Kidney tubule cell (primary cell): ENCODE results near the gene SRD5A1.

Source experiments
- DNase-seq: peaks from one replicate; pipeline ENCODE4 v3.0.0-alpha.2; 2018; ENCODE audit warnings: low spot score

Gene SRD5A1

DNA sequence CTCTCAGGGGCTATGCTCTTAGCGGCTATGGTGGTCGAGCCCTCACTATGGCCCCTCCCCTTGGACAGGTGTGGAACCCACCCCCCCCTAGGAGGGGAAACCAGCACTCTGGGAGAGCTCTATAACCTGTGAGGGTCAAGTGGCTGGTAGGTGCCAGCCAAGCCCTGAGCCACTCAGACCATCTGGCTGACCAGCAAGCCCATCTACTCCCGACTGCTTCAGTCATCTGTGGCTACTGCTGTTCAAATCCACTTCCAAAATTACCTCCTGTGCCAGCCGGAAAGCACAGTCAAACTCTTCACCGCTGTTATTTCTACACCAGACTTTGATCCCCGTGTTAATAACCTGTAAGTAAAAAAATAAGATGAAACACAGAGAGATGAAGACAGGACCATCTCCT lies 28.9 kb upstream of the SRD5A1 start:
- DNase-seq = no peak

DNA sequence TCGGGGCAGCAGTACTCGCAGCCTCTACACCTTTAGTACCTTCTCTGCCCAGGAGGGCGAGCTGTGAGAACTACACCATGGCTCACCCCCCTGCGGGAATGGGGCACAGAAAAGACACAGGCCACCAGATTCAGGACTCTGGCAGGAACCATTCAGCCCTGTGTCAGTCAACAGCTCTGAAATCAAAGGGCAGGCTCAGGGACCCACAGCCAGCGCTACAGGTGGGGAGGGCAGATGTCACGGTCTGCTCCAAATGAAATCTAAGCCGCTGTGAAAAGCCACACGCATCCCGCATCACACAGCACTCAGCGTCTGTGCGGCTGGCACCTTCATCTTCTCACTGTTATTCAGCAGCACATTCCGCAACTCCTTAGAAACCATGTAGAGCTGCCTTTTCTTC lies 28.3 kb upstream of the SRD5A1 start:
- no peak for DNase-seq

DNA sequence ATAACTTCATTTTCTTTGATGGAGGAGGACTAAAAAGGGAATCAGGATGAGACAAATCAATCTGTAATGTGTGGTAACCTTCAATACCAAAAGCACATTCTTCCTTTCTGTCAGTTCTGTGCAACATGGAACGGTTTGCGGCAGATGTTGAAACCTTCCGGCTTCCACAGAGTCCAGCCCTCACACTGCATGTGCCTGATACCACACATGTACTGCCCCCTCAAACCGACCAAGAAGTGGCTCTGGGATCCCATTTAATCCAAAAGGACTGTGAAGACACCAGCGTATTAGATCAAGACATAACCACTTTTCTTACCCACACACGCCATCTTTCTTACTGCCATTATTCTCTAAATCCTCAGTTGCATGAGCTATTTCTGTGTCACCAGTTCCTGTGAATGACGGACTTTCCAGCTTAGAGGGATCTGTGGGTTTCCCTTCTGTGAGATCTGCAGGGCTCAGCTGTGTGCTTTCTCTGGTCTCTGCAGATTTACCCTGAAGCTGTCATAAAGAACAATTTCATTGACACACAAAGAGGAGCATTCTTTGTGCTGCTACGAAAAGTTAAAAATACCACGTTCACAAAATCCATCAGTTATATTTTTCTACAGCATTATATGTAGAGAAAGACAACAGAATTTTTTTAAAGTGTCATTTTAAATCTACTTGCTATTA lies 26.2 kb upstream of the SRD5A1 start:
- DNase-seq = no peak

DNA sequence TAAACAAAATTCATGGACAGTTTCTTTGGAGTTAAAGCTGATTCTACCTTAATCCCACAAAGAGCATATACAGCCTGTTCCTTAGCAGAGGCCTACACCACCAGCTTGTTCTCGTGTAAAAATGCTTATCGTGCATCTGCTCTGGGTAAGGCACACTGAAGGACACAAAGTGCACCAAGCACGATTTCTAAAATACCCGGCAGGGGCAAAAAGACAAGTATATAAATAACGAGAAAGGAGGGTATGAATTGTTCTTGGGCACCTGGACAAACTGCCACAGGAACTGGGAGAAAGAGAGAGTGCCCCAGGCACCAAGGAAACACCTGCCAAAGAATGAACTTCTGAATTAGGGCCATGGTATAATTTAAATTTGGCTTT lies 25.7 kb upstream of the SRD5A1 start:
- no peak for DNase-seq

DNA sequence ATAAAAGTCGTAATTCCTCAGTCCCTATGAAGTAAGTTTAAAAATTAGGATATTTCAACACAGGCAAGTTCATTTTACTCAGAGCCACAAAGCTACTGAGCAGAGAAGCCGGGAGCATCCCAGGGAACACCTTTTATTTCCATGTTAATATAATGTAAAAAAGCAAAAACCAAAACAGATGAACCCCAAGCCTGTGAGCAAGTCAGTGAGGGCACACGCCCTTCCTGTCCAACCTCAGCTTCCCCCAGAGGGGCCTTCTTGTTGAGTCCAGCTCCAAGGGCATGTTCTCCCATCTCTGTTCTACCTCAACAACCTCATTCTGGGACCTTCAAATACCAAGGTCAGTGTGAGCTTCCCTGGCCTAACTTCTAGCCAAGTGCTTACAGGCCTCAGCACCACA lies 25.2 kb upstream of the SRD5A1 start:
- DNase-seq = no peak

DNA sequence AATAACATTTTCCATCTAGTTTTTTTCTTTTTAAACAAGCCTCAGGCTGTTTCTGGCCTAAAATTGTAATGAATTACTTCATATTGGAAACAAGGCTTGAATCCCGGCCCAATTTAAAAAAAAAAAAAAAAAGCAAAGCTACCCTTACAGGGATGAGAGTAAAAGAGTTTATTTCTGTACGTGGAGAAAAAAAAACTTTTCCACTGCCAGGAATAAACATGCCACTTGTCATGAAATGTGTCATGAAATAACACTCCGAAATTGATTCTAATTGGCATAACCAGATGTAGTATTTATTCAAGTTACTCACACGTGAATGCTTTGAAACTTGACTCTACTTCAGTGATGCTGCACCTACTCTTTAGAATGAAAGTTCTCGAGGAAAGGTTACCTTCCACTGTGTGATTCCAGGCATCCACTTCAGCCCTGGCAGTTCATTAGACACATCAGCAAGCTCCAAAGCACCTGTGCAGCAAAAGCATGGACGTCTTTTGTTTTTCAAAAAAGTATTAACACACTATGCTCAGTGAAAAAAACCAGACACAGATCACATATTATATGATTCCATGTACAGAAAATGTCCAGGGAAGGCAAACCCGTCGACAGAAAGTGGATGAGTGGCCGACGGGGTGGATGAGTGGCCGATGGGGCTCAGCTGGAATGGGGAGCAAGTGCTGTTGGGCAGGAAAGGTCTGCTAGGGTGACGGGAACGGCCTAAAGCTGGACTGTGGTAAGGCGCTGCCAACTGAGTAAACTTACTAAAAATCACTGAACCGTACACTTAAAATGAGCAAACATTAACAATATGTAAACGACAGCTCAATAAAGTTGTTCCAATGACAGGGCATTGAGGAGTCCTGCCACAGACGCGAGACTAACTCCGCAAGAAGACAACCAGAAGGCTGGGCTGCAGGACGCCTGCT lies 21.6 kb upstream of the SRD5A1 start:
- peak; percentile 49 for DNase-seq

DNA sequence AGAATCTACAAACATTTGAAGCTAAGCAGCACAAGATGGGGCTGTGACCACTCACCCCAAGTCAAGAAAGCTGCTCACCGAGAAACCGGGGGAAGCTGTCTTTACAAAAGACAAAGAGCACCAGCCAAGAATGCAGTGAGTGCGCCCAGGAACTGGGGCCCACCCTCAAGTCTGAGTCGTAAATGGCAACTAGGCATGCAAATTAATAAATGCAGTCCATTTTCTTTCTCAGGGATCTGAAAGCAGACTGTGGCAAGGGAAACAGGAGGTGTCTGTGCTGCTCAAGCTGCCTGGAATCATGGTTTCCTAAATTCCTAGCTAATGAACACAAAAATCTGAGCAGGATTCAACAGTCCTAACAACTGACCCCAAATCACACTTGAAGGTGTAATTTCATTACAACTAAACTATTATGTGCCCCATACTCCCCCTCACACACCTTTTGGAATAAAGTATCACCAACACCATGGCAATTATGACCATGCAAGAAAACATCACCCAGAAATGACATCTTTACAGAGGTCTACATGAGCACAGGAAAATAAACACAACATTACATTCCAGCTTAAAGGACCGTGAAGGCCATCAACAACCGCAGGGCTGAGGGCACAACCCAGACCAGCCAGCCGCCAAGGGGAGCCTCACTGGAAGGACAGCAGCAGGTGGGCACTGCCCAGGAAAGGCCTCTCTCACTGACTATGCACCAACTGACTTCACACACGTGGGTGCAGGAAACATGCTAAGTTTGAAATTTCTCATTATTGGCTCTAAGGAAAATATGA lies 18.0 kb upstream of the SRD5A1 start:
- peak; percentile 53 for DNase-seq

DNA sequence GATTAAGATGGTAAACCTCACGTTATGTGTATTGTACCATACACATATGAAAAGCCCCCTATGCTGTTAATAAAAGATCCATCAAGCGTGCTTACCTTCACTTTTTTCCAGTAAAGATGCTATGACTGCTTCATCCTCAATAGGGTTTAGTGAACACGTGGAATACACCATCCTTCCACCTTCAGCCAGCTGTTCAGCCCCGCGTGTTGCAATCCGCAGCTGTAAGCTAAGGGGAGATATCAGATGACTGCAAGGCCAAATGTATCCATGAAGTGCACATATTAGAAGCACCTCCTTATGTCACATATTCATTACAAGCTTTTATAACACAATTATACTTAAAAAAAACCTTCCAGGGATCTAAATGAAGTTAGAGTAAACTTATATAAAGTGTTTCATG lies 16.6 kb upstream of the SRD5A1 start:
- no peak for DNase-seq

DNA sequence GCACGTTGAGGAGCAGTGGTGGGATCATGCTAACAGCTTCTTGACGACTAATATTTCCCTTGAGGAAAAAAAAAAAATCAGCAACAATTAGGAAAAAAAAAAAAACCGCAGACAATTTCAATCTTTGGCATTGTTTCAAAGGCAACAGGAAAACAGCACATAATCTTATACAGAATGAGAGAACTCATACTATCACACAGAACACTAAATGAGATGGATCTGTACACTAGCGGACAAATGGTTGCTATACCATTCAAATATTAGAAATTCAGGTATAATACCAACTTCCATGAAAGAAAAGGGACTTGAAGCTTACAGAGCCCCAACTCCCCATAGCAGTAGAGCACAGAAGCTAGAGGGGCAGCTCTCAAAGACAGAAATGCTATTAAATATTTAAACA lies 10.0 kb upstream of the SRD5A1 start:
- no peak for DNase-seq

DNA sequence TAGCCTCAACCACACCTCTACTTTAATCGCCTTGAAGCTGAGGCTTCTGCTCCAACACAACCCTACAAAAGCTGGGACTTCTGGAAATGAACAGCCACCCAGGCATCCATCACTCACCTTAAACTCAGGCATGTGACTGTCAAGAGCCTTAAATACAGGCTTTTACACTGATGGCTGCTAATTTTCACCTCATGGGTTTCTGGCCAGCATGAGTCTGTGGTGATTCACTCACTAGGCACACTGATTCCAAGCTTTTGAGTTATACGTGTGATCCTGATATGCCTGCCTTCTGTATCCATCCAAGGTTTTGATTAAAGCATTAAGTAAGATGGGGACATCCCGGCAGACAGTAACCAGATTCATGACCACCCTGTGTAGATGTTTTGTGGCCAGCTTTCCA lies 9.3 kb upstream of the SRD5A1 start:
- peak; percentile 55 for DNase-seq

DNA sequence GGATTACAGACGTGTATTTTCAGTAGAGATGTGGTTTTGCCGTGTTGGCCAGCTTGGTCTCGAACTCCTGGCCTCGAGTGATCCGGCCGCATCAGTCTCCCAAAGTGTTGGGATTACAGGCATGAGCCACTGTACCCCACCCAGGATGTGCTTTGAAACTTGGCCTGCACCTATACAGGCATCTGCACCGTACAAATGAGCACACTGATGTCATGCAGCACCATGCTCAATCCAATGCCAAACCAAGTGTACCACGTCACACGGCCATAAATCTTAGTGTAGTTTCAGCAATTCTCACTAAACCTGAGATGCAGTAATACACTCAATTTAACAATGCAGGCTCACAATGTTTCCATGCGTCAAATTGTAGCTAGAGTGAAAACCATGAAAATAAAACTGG lies 6.7 kb upstream of the SRD5A1 start:
- no peak for DNase-seq

DNA sequence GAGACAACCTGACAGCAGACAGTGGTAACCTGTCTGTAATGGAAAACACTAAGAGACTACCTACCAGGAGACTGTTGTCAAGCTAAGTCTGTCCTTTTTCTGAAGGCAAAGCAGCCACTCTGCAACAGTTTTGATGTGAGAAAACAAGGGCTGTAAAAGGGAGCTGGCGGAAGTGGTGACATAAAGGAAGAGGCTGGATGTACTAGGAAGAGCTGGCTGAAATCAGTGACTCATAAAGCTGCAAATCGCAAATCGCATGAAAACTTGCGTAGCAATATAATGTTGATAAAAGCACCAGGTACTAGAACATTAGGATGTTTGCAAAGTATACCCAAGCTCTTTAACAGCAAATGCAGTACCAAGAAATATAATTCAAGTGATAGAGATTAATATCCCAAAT lies 1.8 kb upstream of the SRD5A1 start:
- DNase-seq = no peak

DNA sequence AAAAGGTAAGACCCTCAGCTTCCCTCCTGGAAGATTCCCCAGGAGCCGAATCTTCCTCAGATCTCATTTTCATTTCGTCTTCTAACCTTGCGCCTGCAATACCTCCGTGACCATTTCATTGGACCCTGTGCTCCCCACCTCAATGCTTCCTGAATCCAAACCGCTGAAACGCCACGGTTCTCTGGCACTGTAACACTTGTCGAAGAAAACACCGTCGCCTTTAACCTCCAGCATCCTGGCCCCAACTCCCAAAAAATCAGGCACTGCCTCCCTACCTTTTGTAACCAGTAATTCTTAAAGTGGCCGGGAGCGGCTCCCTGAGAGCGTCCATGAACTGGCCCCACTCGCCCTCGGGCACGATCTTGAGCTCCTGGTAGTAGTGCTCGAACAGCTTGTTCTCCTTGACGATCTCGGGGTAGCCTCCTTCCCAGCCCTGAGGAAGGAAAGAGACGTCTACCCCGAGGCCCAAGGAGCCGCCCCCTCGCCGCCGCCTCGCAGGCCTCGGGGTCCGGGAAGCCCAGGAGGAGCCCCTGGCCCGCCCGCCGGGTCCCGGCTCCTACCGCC lies 834 bp upstream of the SRD5A1 start:
- DNase-seq = peak; percentile 42

DNA sequence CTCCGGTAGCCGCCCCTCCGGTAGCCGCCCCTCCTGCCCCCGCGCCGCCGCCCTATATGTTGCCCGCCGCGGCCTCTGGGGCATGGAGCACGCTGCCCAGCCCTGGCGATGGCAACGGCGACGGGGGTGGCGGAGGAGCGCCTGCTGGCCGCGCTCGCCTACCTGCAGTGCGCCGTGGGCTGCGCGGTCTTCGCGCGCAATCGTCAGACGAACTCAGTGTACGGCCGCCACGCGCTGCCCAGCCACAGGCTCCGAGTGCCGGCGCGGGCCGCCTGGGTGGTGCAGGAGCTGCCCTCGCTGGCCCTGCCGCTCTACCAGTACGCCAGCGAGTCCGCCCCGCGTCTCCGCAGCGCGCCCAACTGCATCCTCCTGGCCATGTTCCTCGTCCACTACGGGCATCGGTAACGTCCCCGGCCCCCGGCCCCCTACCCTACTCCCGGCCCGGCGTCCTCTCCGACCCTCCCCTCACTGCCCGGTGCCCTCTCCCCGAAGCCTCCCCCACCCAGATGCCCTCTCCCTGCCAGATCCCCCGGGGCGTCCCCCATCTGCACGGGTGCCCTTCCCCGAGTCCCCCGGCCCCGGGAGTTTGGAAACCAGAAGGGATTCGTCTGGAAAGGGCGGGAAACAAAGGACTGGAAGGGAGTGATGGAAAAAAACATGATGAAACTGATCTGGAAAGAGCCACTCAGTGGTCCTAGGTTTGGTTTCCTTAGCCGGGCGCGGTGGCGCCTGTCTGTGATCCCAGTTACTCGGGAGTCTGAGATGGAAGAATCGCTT lies 417 bp downstream of the SRD5A1 start:
- peak; percentile 16 for DNase-seq

DNA sequence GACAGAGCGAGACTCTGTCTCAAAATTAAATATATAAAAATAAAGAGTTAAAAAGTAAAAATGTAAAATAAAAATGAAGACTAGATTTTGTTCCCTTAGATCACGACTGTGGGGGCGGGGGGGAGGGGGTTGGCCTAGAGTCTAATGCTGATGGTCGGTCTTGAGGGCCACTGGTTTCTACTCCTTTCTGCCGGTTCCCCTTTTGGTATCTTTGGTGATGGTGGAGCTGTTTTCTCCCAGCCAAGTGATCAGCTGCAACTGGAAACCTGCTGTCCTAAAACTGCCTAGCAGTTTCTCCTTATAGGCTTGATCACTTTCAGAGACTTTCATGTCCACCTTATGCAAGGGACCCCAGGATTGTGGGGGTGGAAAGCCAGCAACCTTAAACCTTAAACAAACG lies 1.1 kb downstream of the SRD5A1 start:
- no peak for DNase-seq

DNA sequence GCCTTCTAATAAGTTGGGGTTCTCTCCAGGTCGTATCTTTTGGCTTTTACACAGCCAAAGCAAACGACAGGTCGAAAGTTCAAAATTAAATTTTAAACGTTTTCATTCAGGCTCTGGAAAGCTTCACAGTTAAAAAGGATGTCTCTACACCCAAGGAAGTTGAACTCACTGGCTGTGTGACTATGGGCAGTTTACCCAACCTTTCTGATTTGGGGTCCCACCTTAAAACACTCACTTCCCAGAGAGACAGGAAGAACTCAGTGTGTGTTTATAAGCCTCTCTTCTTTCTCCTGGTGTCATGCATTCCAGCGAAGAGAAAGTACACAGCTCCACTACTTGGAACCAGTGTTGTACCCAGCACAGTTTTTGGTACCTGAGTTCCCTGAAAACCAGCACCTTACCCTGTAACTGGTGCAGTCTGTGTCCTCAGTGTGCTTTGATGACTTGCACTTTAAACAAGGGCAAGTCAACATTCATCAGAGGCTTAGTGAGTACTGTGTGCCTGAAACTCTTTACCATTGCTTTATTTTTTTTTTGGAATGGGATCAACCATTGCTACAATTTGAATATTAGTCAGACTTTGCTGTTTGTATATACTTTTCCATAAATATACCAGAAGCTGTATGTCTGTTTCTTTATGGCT lies 1.7 kb downstream of the SRD5A1 start:
- DNase-seq = no peak

DNA sequence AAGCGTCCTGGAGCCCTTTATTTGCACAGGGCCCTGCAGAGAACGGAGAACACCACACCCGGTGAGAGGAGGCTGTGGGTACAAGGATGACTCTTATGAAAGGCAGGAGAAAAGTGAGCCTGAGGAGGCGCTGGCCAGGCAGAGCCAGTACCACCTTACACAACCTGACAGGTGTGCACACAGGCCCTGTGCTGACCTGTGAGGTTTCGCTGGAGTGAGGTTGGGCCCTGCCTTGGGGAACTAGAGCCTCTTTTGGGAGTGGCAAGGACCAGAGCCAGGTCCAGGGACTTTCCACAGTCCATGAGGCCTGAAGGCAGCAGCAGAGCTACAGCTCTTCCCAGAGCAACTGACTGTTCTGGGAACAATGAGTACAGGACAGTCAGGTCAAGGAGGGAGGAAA lies 3.1 kb downstream of the SRD5A1 start:
- DNase-seq = peak; percentile 24

DNA sequence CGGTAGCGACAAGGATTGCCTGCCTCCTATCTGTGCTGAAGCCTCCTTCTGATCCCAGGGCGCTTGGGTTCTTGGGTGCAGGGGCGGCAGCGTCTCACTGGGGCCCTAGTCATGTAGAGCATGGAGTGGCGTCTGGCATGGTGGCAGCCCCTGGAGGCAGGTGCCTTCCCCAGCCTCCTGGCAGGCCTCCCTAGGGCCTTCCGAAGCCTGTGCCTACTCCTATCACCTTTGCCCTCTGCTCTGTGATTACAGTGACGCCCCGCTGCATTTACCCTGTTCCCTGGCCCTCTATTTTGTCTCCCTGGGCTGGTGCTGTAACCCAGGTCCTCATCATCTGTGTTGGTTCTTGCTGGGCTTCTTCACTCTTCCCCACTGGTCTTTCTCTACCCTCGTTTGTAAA lies 3.8 kb downstream of the SRD5A1 start:
- no peak for DNase-seq

DNA sequence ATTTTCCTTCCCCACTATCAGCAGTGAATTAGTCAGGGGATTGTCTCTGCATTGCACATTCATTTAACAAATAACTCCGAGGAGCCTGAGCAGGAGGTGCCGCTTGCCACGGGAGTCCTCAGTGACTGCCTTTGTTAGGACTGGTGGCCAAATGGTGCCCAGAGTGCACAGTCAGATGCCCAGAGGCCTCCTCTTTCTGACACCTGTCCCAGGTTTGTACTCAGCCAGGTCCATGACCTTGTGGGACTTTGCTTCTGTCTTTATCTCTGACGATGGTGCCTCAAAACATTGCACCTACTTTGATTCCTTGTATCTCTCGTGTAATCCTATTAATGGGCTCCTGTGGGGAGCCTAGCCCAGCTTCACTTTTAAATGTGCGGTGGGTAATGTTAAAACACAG lies 4.3 kb downstream of the SRD5A1 start:
- DNase-seq = no peak

DNA sequence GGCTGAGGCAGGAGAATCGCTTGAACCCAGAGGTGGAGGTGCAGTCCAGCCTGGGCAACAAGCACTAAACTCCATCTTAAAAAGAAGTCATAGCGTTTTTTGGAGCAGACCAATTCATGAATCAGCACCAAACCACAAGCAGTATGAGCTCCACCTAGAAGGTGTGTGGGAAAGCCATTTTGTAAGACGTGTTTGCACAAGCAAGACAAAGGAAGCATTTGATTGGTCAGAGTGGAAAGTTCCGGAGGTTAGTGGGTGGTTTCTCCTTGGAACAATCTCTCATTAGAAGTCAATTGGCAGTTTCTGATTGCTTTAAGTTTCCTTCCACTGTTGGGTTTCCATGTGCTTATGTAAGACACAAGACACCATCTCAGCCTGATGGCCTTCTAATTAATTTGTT lies 5.0 kb downstream of the SRD5A1 start:
- no peak for DNase-seq

DNA sequence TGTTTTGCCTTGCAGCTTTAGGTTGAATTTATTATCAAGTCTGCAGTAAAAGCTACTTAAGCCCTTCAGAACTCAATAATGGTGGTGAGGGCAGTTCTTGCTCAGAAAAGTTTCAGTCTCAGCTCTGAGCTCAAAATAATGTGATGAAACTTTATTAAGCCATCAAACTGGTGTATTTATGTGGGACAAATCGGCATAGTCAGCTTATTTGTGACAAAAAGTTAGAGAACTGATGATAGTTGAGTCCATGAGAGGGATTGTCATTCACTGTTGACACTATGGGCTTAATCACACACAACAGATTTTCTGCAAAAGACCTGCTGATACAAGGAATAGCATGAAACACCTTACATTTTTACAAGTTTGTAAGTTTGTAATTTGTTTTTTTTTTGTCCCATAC lies 9.4 kb downstream of the SRD5A1 start:
- no peak for DNase-seq
